K562 (cell line): Measurements from ENCODE around the gene AIF1. TPM values are rescaled to one million over a fixed set of nuclear protein-coding genes. Genes with fewer than 3 reads are reported as not detected.

Experiments
- ATAC-seq: fragments of 200-7000 bp; cut with Tn5 transposase; 3 replicates; pipeline ENCODE4 v1.9.1; 2020; ENCODE audit warnings: moderate library complexity
- BruUV-seq: library from RNA; stranded (reverse); fragments of 400-500 nt; replicated peaks from 2 replicates; lab custom pipeline; 2021; lab: Mats Ljungman, UMichigan
- CTCF ChIA-PET: fragments of 300-600 bp; formaldehyde crosslinking; extraction: SDS; loops from one replicate; lab custom pipeline; 2021; ENCODE audit warnings: low intra/inter-chr PET ratio; lab: Yijun Ruan, JAX
- POLR2A ChIA-PET: fragments of 300-600, 350-650 bp; sonication (Branson Sonifier 250); formaldehyde crosslinking; extraction: SDS; loops from one replicate; lab custom pipeline; 2021; ENCODE audit warnings: antibody characterized with exemption, inconsistent platforms; lab: Yijun Ruan, JAX
- DNase-seq, 4 experiments: peaks; one replicate each; pipeline versions ENCODE4 v3.0.0 to v3.0.0-alpha.2; 2011 to 2018; ENCODE audit warnings: low spot score in 3 of 4, mixed read lengths in 3 of 4; ENCODE audit errors: extremely low read depth in 1 of 4
- FAIRE-seq: peaks from 2 replicates; lab custom pipeline; 2011; peaks lifted over from hg19 to GRCh38; lab: Jason Lieb, UNC
- H2AFZ ChIP-seq: 2 replicates; pipeline ENCODE4 v1.6.0; 2011; ENCODE audit warnings: low read depth, low read length, control low read depth, inconsistent platforms
- H3K27ac ChIP-seq: fragments of 200-600 bp; 3 replicates; pipeline ENCODE4 v1.8.0; 2011; ENCODE audit warnings: low read depth, mild to moderate bottlenecking, control low read depth, inconsistent platforms, low read length, moderate library complexity, mixed read lengths; ENCODE audit errors: extremely low read depth
- H3K27me3 ChIP-seq, 2 experiments: fragments of 300-600 bp in 1 of 2; 2 replicates in 1 of 2; 3 replicates in 1 of 2; pipeline versions ENCODE4 v1.6.0 to v1.8.0; 2011; ENCODE audit warnings: inconsistent platforms in 2 of 2, low read length in 2 of 2, mild to moderate bottlenecking in 1 of 2, mixed read lengths in 1 of 2, moderate library complexity in 1 of 2; ENCODE audit not compliant: control insufficient read depth in 2 of 2, insufficient read depth in 2 of 2
- H3K36me3 ChIP-seq: fragments of 300-600 bp; 3 replicates; pipeline ENCODE4 v1.8.0; 2011; ENCODE audit warnings: mild to moderate bottlenecking, low read length, inconsistent platforms; ENCODE audit not compliant: control insufficient read depth, insufficient read depth
- H3K4me1 ChIP-seq, 2 experiments: fragments of 200-600 bp in 1 of 2; replicated peaks in 1 of 2; 2 replicates in 1 of 2; 3 replicates in 1 of 2; pipeline versions ENCODE4 v1.5.1 to v1.8.0; 2011; ENCODE audit warnings: inconsistent platforms in 2 of 2, low read length in 2 of 2, mild to moderate bottlenecking in 1 of 2, mixed read lengths in 1 of 2, moderate library complexity in 1 of 2; ENCODE audit not compliant: control insufficient read depth in 2 of 2, insufficient read depth in 2 of 2
- H3K4me2 ChIP-seq: 2 replicates; pipeline ENCODE4 v1.6.1; 2011; ENCODE audit warnings: low read length, control low read depth, inconsistent platforms, mixed read lengths; ENCODE audit not compliant: insufficient read depth
- H3K4me3 ChIP-seq: fragments of 200-600 bp; sonication (generic), shearing (Covaris generic); 2 replicates; pipeline ENCODE4 v1.5.1; 2016; ENCODE audit warnings: control low read depth, inconsistent platforms
- H3K79me2 ChIP-seq: fragments of 200-600 bp; 3 replicates; pipeline ENCODE4 v1.8.0; 2011; ENCODE audit warnings: low read length, inconsistent platforms; ENCODE audit not compliant: control insufficient read depth, insufficient read depth
- H3K9ac ChIP-seq, 2 experiments: 2 replicates each; pipeline versions ENCODE4 v1.6.0 to v1.6.1; 2011; ENCODE audit warnings: low read depth in 2 of 2, low read length in 2 of 2, control low read depth in 1 of 2, inconsistent platforms in 1 of 2, mild to moderate bottlenecking in 1 of 2, mixed read lengths in 1 of 2; ENCODE audit not compliant: insufficient read depth in 1 of 2
- H3K9me1 ChIP-seq: one replicate; pipeline ENCODE4 v1.6.0; 2011; ENCODE audit warnings: inconsistent platforms, mild to moderate bottlenecking, low read length, moderate library complexity; ENCODE audit not compliant: control insufficient read depth, insufficient read depth
- H3K9me3 ChIP-seq: replicated peaks from 2 replicates; pipeline ENCODE4 v1.5.1; 2011; ENCODE audit warnings: low read depth, low read length, inconsistent platforms; ENCODE audit not compliant: control insufficient read depth, insufficient read depth
- H4K20me1 ChIP-seq: replicated peaks from 2 replicates; pipeline ENCODE4 v1.6.1; 2011; ENCODE audit warnings: low read length, inconsistent platforms, mixed read lengths; ENCODE audit not compliant: control insufficient read depth, insufficient read depth
- BRD9 ChIP-seq: fragments of 450-650 bp; IDR thresholded peaks from 2 replicates; pipeline ENCODE4 v1.6.1; 2018; ENCODE audit warnings: low read depth; ENCODE audit not compliant: partially characterized antibody
- CC2D1A ChIP-seq: fragments of 450-650 bp; IDR thresholded peaks from 2 replicates; pipeline ENCODE4 v1.6.1; 2017; ENCODE audit warnings: mild to moderate bottlenecking
- EGR1 ChIP-seq: fragments of 450-650 bp; conservative IDR thresholded peaks from 2 replicates; pipeline ENCODE4 v1.6.1; 2017; ENCODE audit warnings: mild to moderate bottlenecking
- ELF4 ChIP-seq: fragments of 450-650 bp; formaldehyde crosslinking; IDR thresholded peaks from 2 replicates; pipeline ENCODE4 v1.4.0; 2022; ENCODE audit warnings: missing genetic modification characterization
- ETV6 ChIP-seq, 3 experiments: fragments of 150-350 bp in 1 of 3; sonication (generic) in 1 of 3; formaldehyde crosslinking in 1 of 3; IDR thresholded peaks; 2 replicates each; pipeline versions ENCODE4 v1.6.1 to v1.8.0; 2014 to 2022; ENCODE audit warnings: borderline replicate concordance in 2 of 3, low read depth in 2 of 3, antibody characterized with exemption in 1 of 3, low read length in 1 of 3, mild to moderate bottlenecking in 1 of 3, missing genetic modification reagents in 1 of 3
- FOXA3 ChIP-seq, 2 experiments: fragments of 450-650 bp in 1 of 2; sonication (generic) in 1 of 2; formaldehyde crosslinking; IDR thresholded peaks in 1 of 2; conservative IDR thresholded peaks in 1 of 2; 2 replicates each; pipeline versions ENCODE4 v1.4.0 to v1.8.0; 2020 to 2022; ENCODE audit warnings: mild to moderate bottlenecking in 2 of 2, missing genetic modification reagents in 1 of 2
- MITF ChIP-seq: IDR thresholded peaks from 2 replicates; pipeline ENCODE4 v1.6.1; 2014; ENCODE audit warnings: antibody characterized with exemption
- SAP30 ChIP-seq: fragments of 200-600 bp; sonication (generic); IDR thresholded peaks from 2 replicates; pipeline ENCODE4 v1.6.1; 2012; ENCODE audit warnings: borderline replicate concordance, low read depth, mild to moderate bottlenecking, moderate library complexity, low read length, control low read depth, inconsistent platforms; ENCODE audit not compliant: insufficient read depth, poor library complexity, severe bottlenecking
- SRSF1 ChIP-seq: fragments of 200-400 bp; formaldehyde crosslinking; IDR thresholded peaks from 2 replicates; pipeline ENCODE4 v1.6.1; 2017; ENCODE audit warnings: mild to moderate bottlenecking, low read depth, low read length, moderate library complexity
- STAT5A ChIP-seq: IDR thresholded peaks from 2 replicates; pipeline ENCODE4 v1.6.1; 2012; ENCODE audit warnings: low read length, inconsistent platforms, borderline replicate concordance
- TAF1 ChIP-seq: IDR thresholded peaks from 2 replicates; pipeline ENCODE4 v1.6.1; 2011; ENCODE audit warnings: mild to moderate bottlenecking, low read length, moderate library complexity; ENCODE audit not compliant: insufficient read depth, control insufficient read depth, severe bottlenecking; ENCODE audit errors: extremely low read depth
- TAF15 ChIP-seq: fragments of 200-400 bp; formaldehyde crosslinking; IDR thresholded peaks from 2 replicates; pipeline ENCODE4 v1.6.1; 2017; ENCODE audit warnings: mild to moderate bottlenecking, low read depth, low read length, moderate library complexity
- TAF9B ChIP-seq: fragments of 450-650 bp; IDR thresholded peaks from 2 replicates; pipeline ENCODE4 v1.6.1; 2018; ENCODE audit warnings: mild to moderate bottlenecking; ENCODE audit not compliant: partially characterized antibody
- UBTF ChIP-seq, 2 experiments: IDR thresholded peaks; 2 replicates each; pipeline ENCODE4 v1.6.1; 2012; ENCODE audit warnings: improper control_type of control experiment in 2 of 2, low read depth in 2 of 2, low read length in 2 of 2, borderline replicate concordance in 1 of 2
- ZBED1 ChIP-seq: IDR thresholded peaks from 2 replicates; pipeline ENCODE4 v1.6.1; 2014
- ZNF644 ChIP-seq: fragments of 200-800 bp; sonication (Bioruptor generic); IDR thresholded peaks from 2 replicates; pipeline ENCODE4 v1.6.1; 2016; ENCODE audit warnings: low read depth, missing genetic modification characterization, missing compliant biosample characterization
- WGBS: fragments of 100-300 bp; shearing (Covaris generic); methylation state at CpG from one replicate; pipeline ENCODE4 v1.1.6; 2016; ENCODE audit warnings: low coverage, mixed read lengths; ENCODE audit not compliant: insufficient coverage; ENCODE audit errors: missing lambda C conversion rate; 5-methylcytosine and 5-hydroxymethylcytosine counted together
- in situ Hi-C: fragments of 300-500 bp; cut with MboI; formaldehyde crosslinking; loops from 4 replicates; pipeline ENCODE4 v1.15.0; 2018; ENCODE audit warnings: inconsistent platforms, mixed read lengths
- intact Hi-C: fragments of 100-400 bp; cut with micrococcal nuclease; formaldehyde crosslinking; loops from 2 replicates; pipeline ENCODE4 v1.14.2; 2022
- polyA plus RNA-seq, 8 experiments: library from polyadenylated mRNA; depleted of rRNA in 4 of 8; stranded (reverse) in 5 of 8; unstranded in 3 of 8; fragments of >200 nt; fragmentation: Nextera tagmentation in 2 of 8; fragmentation: Illumina TruSeq in 1 of 8; extraction: Ambion mirVana in 2 of 8; extraction: Trizol in 1 of 8; gene quantifications; 2 replicates each; pipeline versions ENCODE4 v1.2.1 to v1.2.3, GENCODE V29; 2011 to 2014; ENCODE audit warnings: inconsistent platforms in 1 of 8, missing spikeins in 1 of 8
- total RNA-seq, 7 experiments: library from RNA; depleted of rRNA in 6 of 7; stranded (reverse); fragments of >200 nt in 6 of 7; fragmentation: Illumina TruSeq in 2 of 7; extraction: Trizol in 2 of 7; gene quantifications; 2 replicates each; pipeline versions ENCODE4 v1.2.1 to v1.2.3, GENCODE V29; 2011 to 2021; ENCODE audit warnings: low replicate concordance in 1 of 7

Gene AIF1
- total and polyA plus RNA-seq, 9 of the 15 experiments (the other 6 are each of a cell fraction or from before 2014, with no cell fraction given), result 9.4 to 33.4 (median 19.4) TPM

- POLR2A ChIA-PET, result interaction anchor here (0.6 to 9.8 kb wide), 40 partner anchors 7 to 1312 kb away, joined by 3 to 267 read pairs (median 4); partner anchors contain the start of genes ABHD16A, APOM, BAG6 and CLIC1
- intact Hi-C loops (loop anchor here (1.0 to 10.0 kb wide), 2 partner anchors 8 to 515 kb away; partner anchors contain the start of genes AGPAT1, BAG6 and RNF5), in situ Hi-C loops (loop anchor here (5.0 kb wide), 2 partner anchors 113 to 202 kb away; partner anchors contain the start of genes ATP6V1G2, NEU1 and NFKBIL1)
- no TSS peak for BruUV-seq
- peaks cover 8% of the 10 kb centered on the region; the same call in 1 of the 2 replicates for H4K20me1 ChIP-seq
- H2AFZ ChIP-seq, result peak overlapping the region; percentile 41
- WGBS, result 2% methylated on average over 13 of the region's 13 CpGs
- CTCF ChIA-PET, result no interaction called here
- peaks cover 47 to 65% of the 10 kb centered on the region in 2 experiments for H3K4me1 ChIP-seq
- H3K27ac ChIP-seq, result peak overlapping the region; percentile 80
- peak; percentile 15 for FAIRE-seq
- ATAC-seq, result peak; percentile 13
- peaks cover 66% of the 10 kb centered on the region for H3K36me3 ChIP-seq
- H3K27me3 ChIP-seq, result no peaks in the 10 kb centered on the region
- peak overlapping the region; percentile 52 for H3K4me3 ChIP-seq
- peaks cover 82% of the 10 kb centered on the region for H3K79me2 ChIP-seq
- no peaks in the 10 kb centered on the region for H3K9me1 ChIP-seq
- peak overlapping the region; percentile 98 for H3K4me2 ChIP-seq
- peak overlapping the region; percentile 80 to 93 for H3K9ac ChIP-seq
- DNase-seq, result peak in 2 of 4 experiments; percentile 59 to 69
- H3K9me3 ChIP-seq, result no peaks in the 10 kb centered on the region
- TF ChIP-seq ELF4 (CRISPR knock-in tag), result no peak
- TF ChIP-seq MITF, result 0 out of 2 replicates have a peak, but pooled peaks have one; percentile 6
- peak; percentile 41; the same call in 1 of the 2 replicates for TF ChIP-seq STAT5A
- TF ChIP-seq SRSF1, result no peak
- TF ChIP-seq ETV6 (IDR thresholded peaks at IDR 0.05; ENCODE audit: borderline replicate concordance in 1 of 2, low read depth in 2 of 2, low read length in 1 of 2), result no peak
- peak; percentile 6; the same call in 1 of the 2 replicates for TF ChIP-seq ETV6 (CRISPR knock-in tag; IDR thresholded peaks at IDR 0.05; ENCODE audit: borderline replicate concordance)
- TF ChIP-seq ZBED1, result peak; percentile 28; the same call in 1 of the 2 replicates
- TF ChIP-seq TAF1, result peak; percentile 19
- TF ChIP-seq TAF15, result no peak
- TF ChIP-seq EGR1, result no peak
- peak in 1 of 2 experiments; percentile 36; a peak in 1 of 4 replicates for TF ChIP-seq FOXA3 (CRISPR knock-in tag; conservative IDR thresholded peaks at IDR 0.05 in 1 of 2, IDR thresholded peaks at IDR 0.05 in 1 of 2)
- TF ChIP-seq UBTF (IDR thresholded peaks at IDR 0.05; ENCODE audit: borderline replicate concordance in 1 of 2, low read depth in 2 of 2, low read length in 2 of 2), result peak; percentile 33 to 72; a peak in 1 of 4 replicates
- TF ChIP-seq BRD9, result no peak
- TF ChIP-seq ZNF644 (tag), result no peak; the same call in 1 of the 2 replicates
- TF ChIP-seq CC2D1A, result peak; percentile 36; the same call in 1 of the 2 replicates
- TF ChIP-seq TAF9B, result no peak
- TF ChIP-seq SAP30, result peak; percentile 78
Observed at GRCh38 chr6:31659649-31660380, 44.8 kb downstream of the AIF1 start.
